Activated CD8-positive, alpha-beta memory T cell treated with anti-CD3 and anti-CD28 coated beads, Interleukin-2, amount 10 ng/mL, durations not matched to agents 7 days and 5 days (primary cell): ENCODE measurements around the gene DUS1L. TPM values are rescaled to one million over a fixed set of nuclear protein-coding genes. Genes with fewer than 3 reads are reported as not detected.
A peak's percentile ranks its signal among the peaks of the same experiment; 100 is the strongest.
"Not testable (repeated sequence)": the region's sequence is repeated elsewhere in the genome, so short reads cannot be mapped to it uniquely, and the experiment has no call there.

ENCODE experiments used
- ATAC-seq: fragments of 150-1000 bp; cut with Tn5 transposase; one replicate; pipeline ENCODE4 v1.10.0; 2021; ENCODE audit warnings: moderate library complexity
- CTCF ChIA-PET: fragments of 350-600 bp; sonication (Branson Sonifier 250); formaldehyde crosslinking; loops from one replicate; lab custom pipeline; 2021; ENCODE audit warnings: antibody characterized with exemption; lab: Charles Lee
- DNase-seq: peaks from one replicate; pipeline ENCODE4 v3.0.0-alpha.2; 2020
- H3K27ac Mint-ChIP-seq: one replicate; pipeline ENCODE4 v1.8.0; 2021; ENCODE audit warnings: mild to moderate bottlenecking, mixed read lengths
- H3K27me3 Mint-ChIP-seq: one replicate; pipeline ENCODE4 v1.8.0; 2021; ENCODE audit warnings: mixed read lengths
- H3K36me3 Mint-ChIP-seq: one replicate; pipeline ENCODE4 v1.8.0; 2021; ENCODE audit warnings: mild to moderate bottlenecking, mixed read lengths
- H3K4me1 Mint-ChIP-seq: one replicate; pipeline ENCODE4 v1.8.0; 2021; ENCODE audit warnings: mixed read lengths
- H3K4me3 Mint-ChIP-seq: one replicate; pipeline ENCODE4 v1.8.0; 2021; ENCODE audit warnings: mild to moderate bottlenecking, moderate library complexity, mixed read lengths
- H3K9me3 Mint-ChIP-seq: one replicate; pipeline ENCODE4 v1.8.0; 2022; ENCODE audit warnings: low read depth, mixed read lengths
- total RNA-seq, 2 experiments: library from RNA; stranded (reverse); gene quantifications; one replicate each; pipeline ENCODE4 v1.2.3, GENCODE V29; 2021

The DUS1L gene
- total RNA-seq, 2 experiments from 2014 or later, result 134 to 139 TPM

DNA sequence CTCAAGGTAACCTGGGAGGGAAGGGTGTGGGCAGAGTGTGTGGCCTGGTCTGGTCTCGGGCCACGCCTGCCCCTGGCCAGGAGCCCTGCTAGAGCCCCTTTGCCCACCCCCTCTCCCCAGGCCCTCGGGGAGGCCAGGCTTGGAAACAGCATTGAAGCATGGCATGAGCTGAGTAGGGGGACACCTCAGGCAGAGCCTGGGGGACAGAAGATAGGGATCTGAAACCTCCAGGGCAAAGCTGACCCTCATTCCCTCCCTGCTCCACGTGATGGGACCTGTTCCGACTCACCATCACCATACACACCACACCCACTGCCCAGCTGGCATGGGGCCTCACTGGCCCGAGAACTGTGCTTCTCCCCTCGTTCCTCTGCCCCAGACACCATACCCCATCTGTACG is 16.5 kb downstream of the DUS1L start:
- H3K27ac Mint-ChIP-seq, result no peak overlapping the region
- CTCF ChIA-PET, result interaction anchor here (0.6 kb wide), 1 partner anchor 163 kb away, joined by 3 read pairs; no protein-coding TSS in a partner anchor
- H3K4me1 Mint-ChIP-seq, result peaks cover 21% of the 10 kb centered on the region
- H3K36me3 Mint-ChIP-seq, result no peaks in the 10 kb centered on the region
- no peaks in the 10 kb centered on the region for H3K9me3 Mint-ChIP-seq
- no peaks in the 10 kb centered on the region for H3K27me3 Mint-ChIP-seq
- no peak overlapping the region for H3K4me3 Mint-ChIP-seq
- no peak for DNase-seq
- ATAC-seq, result no peak

DNA sequence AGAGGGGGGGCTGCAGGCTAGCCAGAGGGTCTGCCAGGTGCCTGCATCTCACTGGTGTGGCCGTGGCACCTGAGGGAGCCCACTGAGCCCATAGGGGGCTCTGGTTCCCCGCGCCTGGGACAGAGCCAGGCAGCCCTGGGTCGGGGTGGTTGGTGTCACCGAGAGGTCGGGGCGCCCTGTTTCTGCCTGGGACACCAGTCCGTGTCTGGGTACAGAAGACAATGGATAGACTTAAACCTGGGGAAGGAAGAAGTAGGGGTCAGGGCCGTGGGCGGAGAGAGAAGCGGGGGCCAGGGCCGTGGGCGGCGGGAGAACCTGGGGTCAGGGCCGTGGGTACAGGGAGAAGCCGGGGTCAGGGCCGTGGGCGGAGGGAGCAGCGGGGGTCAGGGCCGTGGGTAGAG is 17.0 kb downstream of the DUS1L start:
- Mint-ChIP-seq H3K9me3 (no peaks in the 10 kb centered on the region), H3K4me3 (no peak overlapping the region), H3K36me3 (no peaks in the 10 kb centered on the region), H3K27ac (no peak overlapping the region), H3K4me1 (peaks cover 19% of the 10 kb centered on the region), H3K27me3 (no peaks in the 10 kb centered on the region)
- no peak for DNase-seq
- CTCF ChIA-PET, result no interaction called here
- no peak for ATAC-seq

DNA sequence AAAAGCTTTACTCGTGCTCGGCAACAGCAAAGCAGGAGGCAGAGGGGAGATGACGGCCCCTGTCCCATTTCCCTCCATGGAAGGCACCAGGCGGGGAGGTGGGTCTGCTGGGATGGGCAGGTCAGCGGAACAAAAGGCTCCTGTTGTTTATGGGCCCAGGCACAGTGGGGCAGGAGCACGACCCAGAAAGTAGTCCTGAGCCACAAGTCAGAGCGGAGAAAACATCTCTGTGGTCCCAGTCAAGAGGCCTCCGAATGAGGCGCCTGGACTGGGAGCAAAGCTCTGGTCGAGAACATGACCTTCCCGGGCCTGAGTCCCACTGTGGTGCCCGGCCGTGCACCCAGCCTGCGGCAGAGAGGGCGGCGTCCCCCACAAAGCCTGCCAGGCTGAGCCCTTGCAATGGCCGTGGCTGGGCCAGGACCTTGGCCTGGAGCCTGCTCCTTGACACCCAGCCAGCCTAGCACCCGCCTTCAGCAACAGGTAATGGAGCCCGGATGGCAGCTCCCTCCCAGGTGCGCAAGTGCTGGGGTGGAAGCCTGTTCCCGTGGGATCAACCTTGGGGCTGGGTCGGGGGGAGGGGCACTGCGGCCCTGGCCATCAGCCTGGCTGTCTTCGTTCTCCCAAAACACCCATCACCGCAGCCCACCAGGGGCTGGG is 17.6 kb downstream of the DUS1L start:
- H3K4me3 Mint-ChIP-seq, result no peak overlapping the region
- DNase-seq, result no peak
- CTCF ChIA-PET, result no interaction called here

DNA sequence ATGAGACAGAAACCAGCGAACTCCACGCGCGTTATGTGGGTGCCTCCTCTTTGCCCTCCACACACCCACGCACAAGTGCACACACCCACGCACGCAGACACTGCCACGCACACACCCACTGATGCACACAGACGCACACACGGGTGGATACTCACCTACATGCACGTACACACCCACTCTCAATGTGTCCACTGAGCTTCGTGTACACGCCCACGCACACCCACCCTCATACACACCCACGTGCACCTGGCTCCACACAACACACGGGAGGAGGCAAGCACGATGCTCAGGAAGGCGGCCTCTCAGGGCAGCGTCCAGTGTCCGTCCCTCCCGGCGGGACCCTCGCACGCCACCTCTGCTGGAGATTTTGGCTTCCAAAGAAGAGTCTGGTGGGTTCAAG is 18.2 kb downstream of the DUS1L start:
- no peak for DNase-seq
- no peak overlapping the region for H3K27ac Mint-ChIP-seq
- H3K27me3 Mint-ChIP-seq, result no peaks in the 10 kb centered on the region
- H3K4me3 Mint-ChIP-seq, result no peak overlapping the region
- no peak for ATAC-seq
- no peaks in the 10 kb centered on the region for H3K9me3 Mint-ChIP-seq
- CTCF ChIA-PET, result no interaction called here
- H3K4me1 Mint-ChIP-seq, result peaks cover 9% of the 10 kb centered on the region
- no peaks in the 10 kb centered on the region for H3K36me3 Mint-ChIP-seq

More for the DNA sequence above, 17.6 kb downstream of the DUS1L start:
- no peak for ATAC-seq
- H3K27me3 Mint-ChIP-seq, result no peaks in the 10 kb centered on the region
- no peak overlapping the region for H3K27ac Mint-ChIP-seq
- no peaks in the 10 kb centered on the region for H3K9me3 Mint-ChIP-seq
- no peaks in the 10 kb centered on the region for H3K36me3 Mint-ChIP-seq
- H3K4me1 Mint-ChIP-seq, result peaks cover 14% of the 10 kb centered on the region

DNA sequence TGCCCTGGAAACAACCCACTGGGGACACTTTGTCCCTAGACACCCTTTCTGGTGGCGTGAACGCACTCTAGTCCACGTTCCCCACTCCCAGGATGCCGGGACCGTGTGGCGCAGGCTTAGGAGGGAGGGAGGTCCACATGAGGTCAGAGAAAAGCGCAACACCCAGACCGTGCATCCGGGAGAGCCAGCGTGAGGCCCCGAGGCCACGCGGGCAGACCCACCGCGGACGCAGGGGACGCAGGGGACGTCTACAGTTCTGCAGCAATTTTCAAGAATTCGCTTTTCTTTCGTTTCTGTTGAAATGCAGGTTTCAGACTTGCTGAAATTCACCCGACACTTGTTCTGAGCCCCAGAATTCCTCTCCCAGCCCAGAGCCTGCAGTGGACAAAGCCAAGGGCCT is 18.7 kb downstream of the DUS1L start:
- Mint-ChIP-seq H3K4me1 (peaks cover 9% of the 10 kb centered on the region), H3K27me3 (no peaks in the 10 kb centered on the region), H3K9me3 (no peaks in the 10 kb centered on the region), H3K4me3 (no peak overlapping the region), H3K27ac (no peak overlapping the region), H3K36me3 (no peaks in the 10 kb centered on the region)
- ATAC-seq (no peak), DNase-seq (no peak)
- CTCF ChIA-PET, result no interaction called here

DNA sequence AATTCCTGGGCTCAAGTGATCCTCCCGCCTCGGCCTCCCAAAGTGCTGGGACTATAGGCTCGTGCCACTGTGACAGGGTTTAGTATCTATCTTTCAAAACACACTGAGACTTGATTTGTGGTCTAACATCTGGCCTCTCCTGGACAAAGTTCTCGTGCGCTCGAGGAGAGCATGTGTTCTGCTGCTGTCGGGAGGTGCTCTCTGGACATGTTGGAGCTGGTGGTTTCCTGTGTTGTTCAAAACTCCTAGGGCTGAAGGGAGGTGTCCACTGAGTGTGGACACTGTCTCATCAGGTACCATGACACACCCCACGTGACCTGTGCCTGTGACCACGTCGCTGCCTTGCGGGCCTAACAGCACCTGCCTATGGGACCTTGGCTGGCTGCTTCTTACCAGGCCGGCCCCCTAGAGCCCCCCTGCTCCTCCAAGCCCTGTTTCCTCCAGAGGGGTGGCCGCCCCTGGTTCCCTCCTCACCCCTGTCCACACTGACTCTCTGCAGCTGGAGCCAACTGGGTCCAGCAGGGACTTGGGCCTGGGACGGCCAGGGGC is 19.6 kb downstream of the DUS1L start:
- ATAC-seq (no peak), DNase-seq (no peak)
- no peaks in the 10 kb centered on the region for H3K36me3 Mint-ChIP-seq
- no peak overlapping the region for H3K4me3 Mint-ChIP-seq
- H3K27me3 Mint-ChIP-seq, result no peaks in the 10 kb centered on the region
- no peak overlapping the region for H3K27ac Mint-ChIP-seq
- H3K4me1 Mint-ChIP-seq, result peaks cover 12% of the 10 kb centered on the region
- CTCF ChIA-PET, result no interaction called here
- H3K9me3 Mint-ChIP-seq, result no peaks in the 10 kb centered on the region

DNA sequence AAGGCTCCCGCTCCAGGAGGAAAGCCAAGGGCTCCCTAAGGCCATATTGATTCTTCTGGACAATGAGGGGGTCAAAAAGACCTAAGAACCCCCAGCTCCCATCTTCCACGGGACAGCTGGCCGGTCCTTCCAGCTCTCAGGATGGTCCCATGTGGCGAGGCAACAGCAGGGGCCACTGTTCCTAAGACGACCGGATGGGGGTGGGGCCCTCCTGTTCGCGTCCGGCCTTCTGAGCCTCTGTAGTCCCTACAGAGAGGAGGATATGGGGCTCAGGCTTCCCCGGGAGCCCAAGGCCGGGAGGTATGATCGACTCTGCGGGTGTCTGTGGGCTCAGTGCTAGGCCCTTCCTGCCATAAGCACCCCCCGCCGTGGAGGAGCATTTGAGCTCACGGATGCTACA is 22.1 kb downstream of the DUS1L start:
- CTCF ChIA-PET, result interaction anchor here (0.7 to 1.4 kb wide), 4 partner anchors 11 to 83 kb away, joined by 3 to 4 read pairs (median 3); no protein-coding TSS in a partner anchor
- no peak overlapping the region for H3K27ac Mint-ChIP-seq
- no peaks in the 10 kb centered on the region for H3K9me3 Mint-ChIP-seq
- no peak for ATAC-seq
- no peak for DNase-seq
- no peaks in the 10 kb centered on the region for H3K36me3 Mint-ChIP-seq
- H3K4me3 Mint-ChIP-seq, result no peak overlapping the region
- no peaks in the 10 kb centered on the region for H3K27me3 Mint-ChIP-seq
- H3K4me1 Mint-ChIP-seq, result peaks cover 10% of the 10 kb centered on the region

DNA sequence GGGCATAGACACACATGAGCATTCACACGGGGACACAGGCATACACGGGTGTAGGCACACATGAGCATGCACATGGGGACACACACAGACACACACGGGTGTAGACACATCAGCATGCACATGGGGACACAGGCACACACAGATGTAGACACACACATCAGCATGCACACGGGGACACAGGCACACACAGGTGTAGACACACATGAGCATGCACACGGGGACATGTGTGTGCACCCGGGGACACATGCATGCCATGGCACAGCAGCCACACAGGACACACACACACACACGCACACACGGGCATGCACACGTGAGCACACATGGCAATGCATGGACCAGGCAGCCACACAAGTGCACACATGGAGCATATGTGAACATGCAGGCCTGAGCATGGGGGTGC is 23.0 kb downstream of the DUS1L start:
- DNase-seq (no peak), ATAC-seq (no peak)
- no peaks in the 10 kb centered on the region for H3K9me3 Mint-ChIP-seq
- H3K27ac Mint-ChIP-seq, result no peak overlapping the region
- peaks cover 15% of the 10 kb centered on the region for H3K4me1 Mint-ChIP-seq
- CTCF ChIA-PET, result interaction anchor here (0.7 kb wide), 1 partner anchor 84 kb away, joined by 3 read pairs; no protein-coding TSS in a partner anchor
- H3K27me3 Mint-ChIP-seq, result no peaks in the 10 kb centered on the region
- H3K36me3 Mint-ChIP-seq, result no peaks in the 10 kb centered on the region
- no peak overlapping the region for H3K4me3 Mint-ChIP-seq

DNA sequence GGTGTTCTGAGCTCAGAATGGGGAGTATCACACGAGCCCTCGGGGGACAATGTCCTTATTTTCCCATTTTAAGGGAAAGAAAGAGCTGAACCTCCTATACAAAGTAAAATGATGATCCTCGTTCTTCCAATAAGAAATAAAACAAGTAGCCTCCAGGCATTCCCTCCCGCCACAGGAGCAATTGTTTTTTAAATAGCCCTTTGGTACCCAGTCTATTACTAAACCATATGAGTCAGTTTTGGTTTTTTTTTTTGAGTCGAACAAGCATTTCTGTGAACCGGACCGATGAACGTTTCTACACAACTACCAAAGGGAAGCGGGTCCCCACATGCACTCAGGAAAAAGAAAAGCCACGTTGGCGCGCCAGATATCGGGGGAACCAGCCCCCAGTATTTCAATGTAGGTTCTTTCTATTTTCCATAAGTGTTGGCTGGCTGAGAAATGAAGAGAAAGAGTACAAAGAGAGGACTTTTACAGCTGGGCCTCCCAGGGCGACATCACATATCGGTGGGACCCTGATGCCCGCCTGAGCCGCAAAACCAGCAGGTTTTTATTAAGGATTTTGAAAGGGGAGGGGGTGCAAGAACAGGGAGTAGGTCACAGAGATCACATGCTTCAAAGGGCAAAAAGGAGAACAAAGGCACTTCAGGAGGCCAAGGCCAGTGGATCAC is 24.3 kb downstream of the DUS1L start:
- Mint-ChIP-seq H3K4me1 (peaks cover 18% of the 10 kb centered on the region), H3K9me3 (no peaks in the 10 kb centered on the region), H3K27me3 (no peaks in the 10 kb centered on the region), H3K27ac (no peak overlapping the region), H3K4me3 (no peak overlapping the region), H3K36me3 (no peaks in the 10 kb centered on the region)
- ATAC-seq (no peak), DNase-seq (no peak)
- CTCF ChIA-PET, result interaction anchor here (1.0 kb wide), 1 partner anchor 115 kb away, joined by 3 read pairs; no protein-coding TSS in a partner anchor

DNA sequence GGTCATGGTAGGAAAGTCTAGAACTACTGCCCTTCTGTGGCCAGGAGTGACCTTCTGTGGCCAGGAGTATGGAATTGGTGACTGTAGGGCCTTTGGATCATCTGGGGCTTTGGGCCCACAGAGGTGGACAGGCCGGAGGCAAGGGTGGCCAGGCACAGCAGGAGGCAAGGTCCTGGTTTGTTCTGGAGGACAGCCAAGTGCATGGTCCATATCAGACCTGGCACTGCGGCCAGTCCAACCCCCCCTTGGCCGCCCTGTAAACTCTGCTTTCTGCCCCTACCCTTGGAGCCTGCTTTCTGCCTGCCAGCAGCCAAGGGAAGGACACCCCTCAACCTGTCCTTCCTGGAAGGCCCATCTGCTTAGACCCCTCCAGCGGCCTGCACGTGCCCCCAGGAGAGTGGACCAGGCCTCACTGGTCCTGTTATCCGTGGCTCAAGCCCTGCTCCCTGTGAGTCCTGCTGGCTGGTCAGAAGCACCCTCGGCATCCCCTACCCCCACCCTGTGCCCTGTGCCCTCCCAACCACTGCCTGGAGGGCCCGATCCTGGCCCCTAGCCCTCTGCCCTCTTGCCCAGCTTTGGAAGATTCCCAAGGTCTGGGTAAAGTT is 25.8 kb downstream of the DUS1L start:
- CTCF ChIA-PET, result interaction anchor here (2.5 kb wide), 1 partner anchor 10 kb away, joined by 16 read pairs; no protein-coding TSS in a partner anchor
- H3K9me3 Mint-ChIP-seq, result no peaks in the 10 kb centered on the region
- H3K4me1 Mint-ChIP-seq, result peaks cover 24% of the 10 kb centered on the region
- peaks cover 7% of the 10 kb centered on the region for H3K36me3 Mint-ChIP-seq
- ATAC-seq, result no peak
- no peak for DNase-seq
- H3K27ac Mint-ChIP-seq, result no peak overlapping the region
- no peak overlapping the region for H3K4me3 Mint-ChIP-seq
- no peaks in the 10 kb centered on the region for H3K27me3 Mint-ChIP-seq

DNA sequence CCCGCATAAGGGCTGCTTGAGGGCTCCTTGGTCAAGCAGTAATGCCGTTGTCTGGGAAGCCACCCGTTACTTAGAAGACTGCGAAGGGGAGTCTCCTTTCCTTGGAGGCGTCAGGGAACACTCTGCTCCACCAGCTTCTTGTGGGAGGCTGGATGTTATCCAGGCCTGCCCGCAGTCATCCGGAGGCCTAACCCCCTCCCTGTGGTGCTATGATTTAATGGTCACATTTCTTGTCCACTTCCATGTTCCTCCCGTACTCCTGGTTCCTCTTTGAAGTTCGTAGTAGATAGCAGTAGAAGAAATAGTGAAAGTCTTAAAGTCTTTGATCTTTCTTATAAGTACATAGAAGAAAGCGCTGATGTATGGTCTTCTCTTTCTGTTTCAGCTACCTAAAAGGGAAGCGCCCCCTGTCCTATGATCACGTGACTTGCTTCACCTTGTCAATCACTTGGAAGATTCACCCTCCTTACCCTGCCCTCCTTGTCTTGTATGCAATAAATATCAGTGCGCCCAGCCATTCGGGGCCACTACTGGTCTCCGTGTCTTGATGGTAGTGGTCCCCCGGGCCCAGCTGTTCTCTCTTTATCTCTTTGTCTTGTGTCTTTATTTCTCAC is 26.7 kb downstream of the DUS1L start:
- H3K4me1 Mint-ChIP-seq, result peaks cover 24% of the 10 kb centered on the region
- not testable (repeated sequence) for DNase-seq, H3K27ac Mint-ChIP-seq, H3K36me3 Mint-ChIP-seq, H3K27me3 Mint-ChIP-seq, ATAC-seq, H3K4me3 Mint-ChIP-seq, H3K9me3 Mint-ChIP-seq
- CTCF ChIA-PET, result interaction anchor here (1.7 to 3.5 kb wide), 5 partner anchors 9 to 117 kb away, joined by 7 to 16 read pairs (median 13); partner anchors contain the start of genes CENPX and LRRC45

DNA sequence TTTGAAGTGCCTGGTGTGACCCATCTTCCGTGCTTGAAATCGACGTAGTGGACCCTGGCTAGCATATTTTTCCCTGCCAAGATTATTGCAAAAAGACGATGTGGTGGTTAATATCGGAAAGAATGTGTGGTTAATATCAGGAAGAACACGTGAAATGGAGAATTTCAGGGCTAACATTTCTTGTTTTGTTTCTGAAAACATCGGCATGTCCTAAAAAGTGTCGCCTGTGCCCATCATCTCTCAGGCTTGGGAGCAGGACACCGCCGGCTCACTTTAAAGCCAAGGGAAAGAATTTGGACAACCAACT is 27.8 kb downstream of the DUS1L start:
- CTCF ChIA-PET, result interaction anchor here (0.6 to 3.5 kb wide), 31 partner anchors 8 to 353 kb away, joined by 3 to 18 read pairs (median 5); partner anchors contain the start of genes CD7, CENPX, FASN and LRRC45
- Mint-ChIP-seq H3K4me3 (peak overlapping the region; percentile 74), H3K36me3 (peaks cover 7% of the 10 kb centered on the region), H3K4me1 (peaks cover 24% of the 10 kb centered on the region), H3K27ac (peak overlapping the region; percentile 91), H3K27me3 (no peaks in the 10 kb centered on the region), H3K9me3 (no peaks in the 10 kb centered on the region)
- ATAC-seq, result no peak
- no peak for DNase-seq
